Endometrial microvascular endothelial cells (primary cell): ENCODE measurements around the gene WDFY1. TPM values are rescaled to one million over a fixed set of nuclear protein-coding genes. Genes with fewer than 3 reads are reported as not detected.

Experiments used
- in situ Hi-C: cut with HindIII; loops from 2 replicates; pipeline ENCODE4 v1.10.0; 2017; ENCODE audit warnings: low sequenced_read_pairs, low pct_unique_long_range_greater_than_20kb; ENCODE audit errors: inconsistent ontology term
- total RNA-seq: library from RNA; depleted of rRNA; stranded (reverse); fragments of >200 nt; gene quantifications from one replicate; pipeline ENCODE4 v1.2.3, GENCODE V29; 2015; ENCODE audit errors: inconsistent ontology term

Gene WDFY1
- 120 TPM for total RNA-seq

GRCh38 chr2:223944703-223945531 lies at the start of gene WDFY1:
Gene WDFY1 (minus strand): TSS chr2:223945335. CDS start chr2:223945284, 51 bp downstream.
- in situ Hi-C loops, result no loop called here

GRCh38 chr2:223994562-223995162 lies 49.5 kb upstream of the WDFY1 start:
- in situ Hi-C loops, result no loop called here

GRCh38 chr2:223993634-223994232 lies 48.6 kb upstream of the WDFY1 start:
- in situ Hi-C loops, result no loop called here

- in situ Hi-C loops, result no loop called here
Measured at GRCh38 chr2:223991611-223992010, 46.5 kb upstream of the WDFY1 start.

- in situ Hi-C loops, result no loop called here
Measured at GRCh38 chr2:223989856-223990232, 44.7 kb upstream of the WDFY1 start.

GRCh38 chr2:223989206-223989855 lies 44.2 kb upstream of the WDFY1 start:
- in situ Hi-C loops, result no loop called here

- in situ Hi-C loops, result no loop called here
Measured at GRCh38 chr2:223981241-223981640, 36.1 kb upstream of the WDFY1 start.

GRCh38 chr2:223980803-223981202 lies 35.7 kb upstream of the WDFY1 start:
- in situ Hi-C loops, result no loop called here

GRCh38 chr2:223980397-223980735 lies 35.2 kb upstream of the WDFY1 start:
- in situ Hi-C loops, result no loop called here

GRCh38 chr2:223979730-223980396 lies 34.7 kb upstream of the WDFY1 start:
- in situ Hi-C loops, result no loop called here

GRCh38 chr2:223978451-223978850 lies 33.3 kb upstream of the WDFY1 start:
- in situ Hi-C loops, result no loop called here

GRCh38 chr2:223976635-223977226 lies 31.6 kb upstream of the WDFY1 start:
- in situ Hi-C loops, result no loop called here

- in situ Hi-C loops, result no loop called here
Measured at GRCh38 chr2:223973606-223974005, 28.5 kb upstream of the WDFY1 start.

- in situ Hi-C loops, result no loop called here
Measured at GRCh38 chr2:223972656-223973102, 27.5 kb upstream of the WDFY1 start.

GRCh38 chr2:223971731-223972130 lies 26.6 kb upstream of the WDFY1 start:
- in situ Hi-C loops, result no loop called here

GRCh38 chr2:223970343-223971128 lies 25.4 kb upstream of the WDFY1 start:
- in situ Hi-C loops, result no loop called here

- in situ Hi-C loops, result no loop called here
Measured at GRCh38 chr2:223969856-223970255, 24.7 kb upstream of the WDFY1 start.

GRCh38 chr2:223969315-223969714 lies 24.2 kb upstream of the WDFY1 start:
- in situ Hi-C loops, result no loop called here
